SK-N-SH treated with all-trans-retinoic acid at 6 μM for 48 hours (cell line): ENCODE results near the gene REPIN1.

Source experiments
- ARNTL ChIP-seq: fragments of 450-650 bp; formaldehyde crosslinking; IDR thresholded peaks from 2 replicates; pipeline ENCODE4 v1.5.0; 2020; ENCODE audit warnings: low read depth, mild to moderate bottlenecking, moderate library complexity, borderline replicate concordance
- BACH2 ChIP-seq: fragments of 250-450 bp; sonication (Bioruptor Pico); IDR thresholded peaks from 2 replicates; pipeline ENCODE4 v1.9.0; 2021; ENCODE audit warnings: mild to moderate bottlenecking, borderline replicate concordance
- PPARA ChIP-seq: fragments of 250-450 bp; sonication (Bioruptor Pico); IDR thresholded peaks from 2 replicates; pipeline ENCODE4 v1.5.0; 2020; ENCODE audit warnings: mild to moderate bottlenecking, borderline replicate concordance
- ZFP3 ChIP-seq: fragments of 250-450 bp; sonication (Bioruptor Pico); IDR thresholded peaks from 2 replicates; pipeline ENCODE4 v1.5.0; 2020; ENCODE audit warnings: mild to moderate bottlenecking, moderate library complexity
- ZNF70 ChIP-seq: fragments of 450-650 bp; formaldehyde crosslinking; IDR thresholded peaks from 2 replicates; pipeline ENCODE4 v1.5.0; 2020; ENCODE audit warnings: mild to moderate bottlenecking, moderate library complexity
- TF ChIP-seq, protein P1 (sequence below): fragments of 250-450 bp; sonication (Bioruptor Pico); IDR thresholded peaks from 2 replicates; pipeline ENCODE4 v1.5.1; 2020; ENCODE audit warnings: low read depth, mild to moderate bottlenecking, moderate library complexity

DNA sequence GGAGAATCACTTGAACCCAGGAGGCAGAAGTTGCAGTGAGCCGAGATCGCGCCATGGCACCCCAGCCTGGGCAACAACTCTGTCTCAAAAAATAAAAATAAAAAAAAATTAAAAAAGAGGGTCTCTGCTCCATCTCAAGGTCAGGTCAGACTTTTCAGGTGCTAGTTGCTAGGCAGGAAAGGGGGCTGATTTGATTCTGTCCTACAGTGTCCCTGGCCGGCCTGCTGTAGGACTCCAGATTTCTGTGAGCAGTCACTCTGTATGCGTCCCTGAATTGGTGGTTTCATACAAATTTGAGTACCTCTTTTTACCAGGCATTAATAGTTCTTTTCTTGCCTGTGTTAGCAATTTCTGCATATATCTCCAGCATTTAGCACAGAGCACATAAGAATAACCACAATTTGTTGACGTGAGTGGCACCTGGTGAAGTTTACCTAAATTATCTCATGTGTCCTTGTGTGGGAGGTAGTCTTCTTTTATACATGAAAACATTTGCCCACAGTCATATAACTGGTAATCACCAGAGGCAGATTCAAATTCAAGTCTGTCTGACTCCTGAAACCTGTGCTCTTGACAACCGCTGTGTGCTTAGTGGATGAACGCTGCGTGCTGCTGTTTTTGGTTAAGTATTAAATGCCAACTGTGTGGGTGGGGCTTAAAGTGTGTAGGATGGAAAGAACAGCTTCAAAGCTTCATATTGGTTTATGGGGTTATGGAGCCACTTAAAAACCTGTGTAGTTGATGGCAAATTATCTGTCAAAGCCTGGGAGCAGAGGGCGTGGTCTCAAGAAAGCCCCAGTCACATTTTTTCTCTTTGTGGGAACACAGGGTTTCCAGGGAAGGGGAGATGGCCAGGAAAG, 7.3 kb downstream of the REPIN1 start:
- TF ChIP-seq, protein P1, sequence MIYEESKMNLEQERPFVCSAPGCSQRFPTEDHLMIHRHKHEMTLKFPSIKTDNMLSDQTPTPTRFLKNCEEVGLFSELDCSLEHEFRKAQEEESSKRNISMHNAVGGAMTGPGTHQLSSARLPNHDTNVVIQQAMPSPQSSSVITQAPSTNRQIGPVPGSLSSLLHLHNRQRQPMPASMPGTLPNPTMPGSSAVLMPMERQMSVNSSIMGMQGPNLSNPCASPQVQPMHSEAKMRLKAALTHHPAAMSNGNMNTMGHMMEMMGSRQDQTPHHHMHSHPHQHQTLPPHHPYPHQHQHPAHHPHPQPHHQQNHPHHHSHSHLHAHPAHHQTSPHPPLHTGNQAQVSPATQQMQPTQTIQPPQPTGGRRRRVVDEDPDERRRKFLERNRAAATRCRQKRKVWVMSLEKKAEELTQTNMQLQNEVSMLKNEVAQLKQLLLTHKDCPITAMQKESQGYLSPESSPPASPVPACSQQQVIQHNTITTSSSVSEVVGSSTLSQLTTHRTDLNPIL (CRISPR knock-in tag): no peak
- TF ChIP-seq ZFP3 (no peak), ARNTL (CRISPR knock-in tag) (no peak), BACH2 (CRISPR knock-in tag) (no peak), PPARA (CRISPR knock-in tag) (no peak), ZNF70 (no peak)
